Stimulated activated naive CD8-positive, alpha-beta T cell treated with anti-CD3 and anti-CD28 coated beads, Interleukin-15, Interleukin-2, amounts not matched to agents 100 U/mL and 50 U/mL, for 24 hours (primary cell): ENCODE results near the gene SLC6A3.
"Not testable (repeated sequence)": the region's sequence is repeated elsewhere in the genome, so short reads cannot be mapped to it uniquely, and the experiment has no call there.

Experiments
- ATAC-seq: fragments of 150-1000 bp; cut with Tn5 transposase; one replicate; pipeline ENCODE4 v1.10.0; 2021
- DNase-seq: peaks from one replicate; pipeline ENCODE4 v3.0.0; 2021

Gene SLC6A3

DNA sequence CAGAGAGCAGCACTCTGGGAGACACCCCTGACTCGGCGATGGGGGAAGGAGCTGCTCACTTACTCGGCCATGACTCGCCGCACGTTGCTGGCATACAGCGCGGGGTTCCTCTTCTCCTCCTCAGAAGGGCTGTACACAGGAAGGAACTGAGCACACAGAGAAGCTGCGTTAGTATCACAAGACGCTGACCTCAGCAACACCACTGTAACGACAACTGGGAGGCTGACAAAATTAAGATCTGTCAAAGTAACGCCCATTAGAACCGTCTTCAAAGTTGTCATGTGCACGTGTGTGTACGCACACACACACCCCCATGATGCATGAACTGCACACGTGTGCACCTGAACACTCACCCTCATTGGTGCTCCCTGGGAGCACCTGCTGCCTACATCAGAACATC lies 32.1 kb upstream of the SLC6A3 start:
- ATAC-seq = no peak
- no peak for DNase-seq

DNA sequence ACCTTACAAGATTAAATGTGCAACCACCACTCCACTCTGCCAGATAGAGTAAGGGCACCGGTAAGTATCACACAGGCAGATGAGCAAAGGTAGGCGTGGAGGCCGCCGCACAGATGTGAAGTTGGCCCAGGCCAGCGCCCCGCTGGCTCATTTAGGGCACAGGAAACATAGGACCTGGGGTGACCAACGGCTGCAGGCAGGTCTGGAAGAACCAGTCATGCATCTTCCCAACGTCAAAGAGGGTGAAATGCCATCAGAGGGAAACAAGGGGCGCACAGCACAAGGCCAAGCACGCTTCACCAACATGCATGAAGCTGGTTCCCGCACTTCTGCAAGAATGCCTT lies 31.7 kb upstream of the SLC6A3 start:
- ATAC-seq (no peak), DNase-seq (no peak)

DNA sequence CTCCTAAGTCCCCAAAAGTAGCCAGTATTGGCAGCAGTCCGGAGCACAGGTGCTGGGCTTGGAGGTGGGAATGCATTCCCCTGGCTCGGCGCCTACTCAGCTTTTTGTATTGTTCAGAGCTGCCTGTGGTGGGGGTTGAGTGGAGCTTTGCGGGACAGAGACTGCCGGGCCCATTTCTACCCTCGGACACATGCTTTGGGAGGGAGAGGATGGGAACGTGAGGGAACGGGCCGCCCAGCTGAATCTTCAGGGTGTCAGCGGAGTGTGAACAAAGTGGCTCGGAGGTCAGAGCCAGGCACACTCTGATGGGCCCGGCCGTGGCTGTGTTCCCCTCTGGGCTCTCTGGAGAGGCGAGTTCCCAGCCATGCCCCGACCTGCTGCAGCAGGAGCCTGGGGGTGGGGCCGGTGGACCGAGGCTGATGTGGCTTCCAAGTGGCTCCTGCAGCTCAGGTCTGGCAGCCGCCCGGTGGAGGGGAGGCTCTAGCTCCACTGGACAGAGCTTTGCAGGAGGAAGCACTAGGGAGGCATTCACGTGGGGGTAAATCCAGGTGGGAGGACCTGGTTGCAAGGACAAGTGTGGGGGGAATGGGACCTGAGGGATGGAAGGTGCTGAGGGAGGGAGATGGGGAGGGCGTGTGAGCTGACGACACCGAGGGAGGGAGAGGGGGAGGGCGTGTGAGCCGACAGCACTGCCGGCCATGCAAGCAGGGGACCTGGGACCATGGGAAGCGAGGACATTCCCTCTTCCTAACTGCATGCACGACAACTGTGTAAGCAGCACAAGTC lies 31.1 kb upstream of the SLC6A3 start:
- no peak for DNase-seq
- ATAC-seq = no peak

DNA sequence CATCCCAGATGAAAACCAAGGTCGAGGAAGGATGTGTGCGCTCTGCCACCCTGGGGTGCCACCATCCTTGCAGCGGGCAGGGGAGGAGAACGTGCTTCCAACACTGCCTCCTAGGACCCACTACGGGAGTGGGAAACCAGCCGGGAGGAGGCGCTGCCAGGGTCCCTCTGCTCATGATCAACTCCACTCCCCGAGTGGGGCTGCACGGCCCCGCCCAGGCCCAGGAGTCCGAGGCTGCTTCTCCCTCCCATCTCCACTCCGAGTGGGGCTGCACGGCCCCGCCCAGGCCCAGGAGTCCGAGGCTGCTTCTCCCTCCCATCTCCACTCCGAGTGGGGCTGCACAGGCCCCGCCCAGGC lies 30.3 kb upstream of the SLC6A3 start:
- ATAC-seq, DNase-seq: not testable (repeated sequence)

DNA sequence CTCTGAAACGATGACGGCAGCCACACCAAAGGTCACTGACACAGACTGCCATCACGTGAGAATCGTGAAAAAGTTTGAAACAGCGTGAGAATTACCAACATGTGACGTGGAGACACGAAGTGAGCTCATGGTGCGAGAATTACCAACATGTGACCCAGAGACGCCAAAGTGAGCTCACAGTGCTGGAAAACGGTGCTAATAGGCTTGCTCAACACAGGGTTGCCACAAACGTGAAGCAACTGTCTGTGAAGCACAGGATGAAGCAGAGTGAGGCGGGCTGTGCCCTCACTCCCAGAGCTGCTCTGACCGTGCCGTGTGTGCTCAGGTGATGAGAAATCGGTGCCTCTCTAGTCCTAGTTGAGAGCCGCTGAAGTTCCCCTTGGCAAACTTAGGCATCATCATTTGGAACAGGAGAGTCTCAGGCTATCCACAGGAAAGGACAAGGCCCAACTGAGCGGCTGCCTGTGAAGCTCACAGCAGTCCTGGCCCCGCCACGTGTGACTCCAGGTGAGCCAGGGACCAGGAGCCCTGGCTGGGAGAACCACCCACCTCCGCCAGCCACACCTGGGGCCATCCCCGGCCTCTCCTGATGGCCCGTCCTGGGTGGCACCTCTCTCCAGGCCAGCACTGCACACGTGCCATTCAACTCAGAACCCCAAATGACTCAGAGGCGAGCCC lies 29.8 kb upstream of the SLC6A3 start:
- DNase-seq (no peak), ATAC-seq (no peak)

DNA sequence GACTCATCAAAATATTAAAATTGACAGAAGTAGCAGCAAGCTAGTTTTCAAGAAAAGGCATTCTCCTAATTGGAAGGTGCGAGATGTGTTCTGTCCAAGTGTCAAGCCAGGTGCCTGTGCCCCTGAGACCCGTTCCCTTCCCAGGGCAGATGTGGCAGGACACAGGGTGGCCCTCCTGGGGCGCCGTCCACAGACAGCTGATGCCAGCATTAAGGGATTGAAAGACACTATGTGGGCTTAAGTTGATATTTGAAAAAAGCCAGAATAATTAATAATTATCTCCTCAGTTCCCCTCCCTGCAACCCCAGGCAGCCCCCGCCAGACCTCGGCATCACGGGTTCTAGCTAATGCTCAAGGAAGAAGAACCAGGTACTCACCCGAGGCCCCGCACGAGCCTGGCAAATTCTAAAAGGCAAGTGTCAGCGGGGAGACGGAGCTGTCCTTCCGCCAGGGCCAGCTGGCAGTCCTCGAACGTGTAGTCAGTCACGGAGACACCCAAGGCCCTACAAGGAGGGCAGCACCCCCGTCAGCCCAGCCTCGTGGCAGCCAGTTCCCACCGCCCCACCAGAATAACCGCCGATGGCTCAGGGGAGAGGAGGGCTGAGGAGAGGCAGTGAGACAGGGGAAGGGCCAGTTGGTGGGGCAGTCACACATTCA lies 29.1 kb upstream of the SLC6A3 start:
- DNase-seq (no peak), ATAC-seq (no peak)

DNA sequence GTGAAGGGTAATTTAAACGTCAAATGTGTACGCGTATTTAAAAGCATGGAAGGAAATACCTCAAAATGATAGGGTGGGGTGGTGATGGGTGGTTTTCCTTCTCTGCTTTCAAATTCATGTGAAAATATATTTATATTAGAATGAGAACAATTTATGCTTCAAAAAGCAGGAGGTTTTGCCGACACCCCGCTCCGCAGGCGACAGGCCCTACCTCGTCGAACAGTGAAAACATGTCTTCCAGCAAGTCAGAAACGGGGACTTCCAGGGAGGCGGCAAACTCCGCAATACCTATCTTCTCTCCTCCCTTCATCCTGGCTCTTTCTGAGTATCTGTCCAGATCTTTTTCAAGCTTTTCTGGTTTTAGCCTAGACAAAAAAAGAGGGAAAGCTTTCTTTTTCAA lies 28.5 kb upstream of the SLC6A3 start:
- DNase-seq (no peak), ATAC-seq (no peak)

DNA sequence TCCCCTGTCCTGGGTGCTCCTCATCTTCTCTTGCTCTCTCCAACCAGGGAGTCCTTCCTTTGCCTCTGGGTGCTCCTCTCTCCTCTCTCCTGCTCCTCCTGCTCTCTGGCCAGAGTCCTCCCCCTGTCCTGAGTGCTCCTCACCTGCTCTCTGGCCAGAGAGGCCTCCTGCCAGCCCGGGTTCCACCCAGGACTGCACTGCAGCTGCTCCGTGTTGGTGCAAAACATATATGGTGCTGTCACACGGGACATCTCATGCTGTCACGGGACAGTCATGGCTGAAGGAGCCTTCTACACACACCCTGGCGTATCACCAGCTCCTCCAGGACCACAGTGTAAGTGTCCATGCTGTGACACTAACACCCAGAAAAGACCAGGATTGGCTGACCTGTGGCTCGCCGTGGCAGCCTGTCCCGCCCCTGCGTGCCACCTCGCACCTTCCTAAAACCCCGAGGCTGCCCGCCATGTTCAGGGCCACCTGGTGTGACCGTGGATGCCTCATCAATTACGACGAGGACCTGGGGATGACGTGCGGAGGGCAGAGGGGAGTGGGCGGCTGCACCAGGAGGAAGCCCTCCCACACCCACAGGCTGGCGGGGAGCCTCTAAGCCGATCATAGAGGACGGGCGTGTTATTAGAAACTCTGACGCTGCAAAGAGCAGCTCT lies 27.9 kb upstream of the SLC6A3 start:
- DNase-seq = no peak
- no peak for ATAC-seq

DNA sequence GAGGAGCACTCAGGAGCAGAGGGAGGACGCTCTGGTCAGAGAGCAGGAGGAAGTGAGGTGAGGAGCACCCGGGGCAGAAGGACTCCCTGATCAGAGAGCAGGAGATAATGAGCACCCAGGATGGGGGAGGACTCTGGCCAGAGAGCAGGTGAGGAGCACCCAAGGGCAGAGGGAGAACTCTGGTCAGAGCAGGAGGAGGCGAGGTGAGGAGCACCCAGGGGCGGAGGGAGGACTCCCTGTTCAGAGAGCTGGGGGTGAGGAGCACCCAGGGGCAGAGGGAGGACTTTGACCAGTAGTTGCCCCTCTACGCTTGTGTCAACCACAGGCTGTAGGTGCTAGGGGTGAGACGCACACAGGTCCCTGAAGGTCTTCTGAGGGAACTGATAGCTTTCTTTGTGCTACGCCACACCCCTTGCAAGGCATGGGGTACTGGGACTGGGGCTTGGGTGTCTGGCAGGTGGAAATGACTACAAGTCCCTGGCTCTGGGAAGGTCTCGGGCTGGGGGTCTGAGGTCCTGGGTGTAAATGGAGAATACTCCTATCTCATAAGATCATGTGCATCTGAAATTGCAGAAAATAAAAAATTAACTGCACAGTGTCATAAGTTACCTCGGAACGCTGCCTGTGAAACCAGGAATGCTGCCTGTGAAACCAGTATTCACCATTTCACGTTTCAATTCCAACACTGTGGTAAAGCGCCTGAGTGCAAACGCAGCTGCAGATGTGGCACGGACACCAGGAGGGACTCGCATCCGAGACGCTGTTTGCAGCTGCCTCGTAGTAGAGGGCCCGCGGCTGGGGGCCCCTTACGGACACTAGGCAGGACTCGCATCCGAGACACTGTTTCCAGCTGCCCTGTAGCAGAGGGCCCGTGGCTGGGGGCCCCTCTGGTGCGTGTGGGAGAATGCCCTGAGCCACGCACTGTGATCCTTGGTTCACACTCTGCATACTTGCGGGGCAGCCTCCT lies 27.0 kb upstream of the SLC6A3 start:
- ATAC-seq (no peak), DNase-seq (no peak)

DNA sequence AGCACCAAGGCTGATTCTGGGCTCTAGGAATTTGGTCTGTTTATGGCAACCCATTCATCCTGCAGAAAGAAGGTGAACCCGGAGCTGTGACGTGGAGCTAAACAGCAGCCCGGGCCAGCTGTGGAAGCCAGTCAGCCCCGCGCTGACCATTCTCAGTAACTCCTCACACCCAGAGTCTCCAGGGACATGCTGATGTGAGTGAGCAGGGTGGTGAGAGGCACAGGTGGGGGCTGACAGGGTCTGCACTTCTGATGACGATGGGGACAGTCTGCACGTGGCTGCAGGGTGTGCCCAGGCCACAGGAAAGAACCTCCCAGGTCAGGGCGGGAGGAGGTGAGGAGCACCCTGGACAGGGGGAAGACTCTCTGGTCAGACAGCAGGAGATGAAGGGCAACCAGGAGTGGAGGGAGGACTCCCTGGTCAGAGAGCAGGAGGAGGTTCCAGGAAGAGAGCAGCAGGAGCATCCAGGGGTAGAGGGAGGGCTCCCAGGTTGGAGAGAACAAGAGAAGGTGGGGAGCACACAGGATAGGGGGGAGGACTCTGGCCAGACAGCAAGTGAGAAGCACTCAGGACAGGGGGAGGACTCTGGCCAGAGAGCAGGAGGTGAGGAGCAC lies 26.1 kb upstream of the SLC6A3 start:
- DNase-seq (no peak), ATAC-seq (no peak)

DNA sequence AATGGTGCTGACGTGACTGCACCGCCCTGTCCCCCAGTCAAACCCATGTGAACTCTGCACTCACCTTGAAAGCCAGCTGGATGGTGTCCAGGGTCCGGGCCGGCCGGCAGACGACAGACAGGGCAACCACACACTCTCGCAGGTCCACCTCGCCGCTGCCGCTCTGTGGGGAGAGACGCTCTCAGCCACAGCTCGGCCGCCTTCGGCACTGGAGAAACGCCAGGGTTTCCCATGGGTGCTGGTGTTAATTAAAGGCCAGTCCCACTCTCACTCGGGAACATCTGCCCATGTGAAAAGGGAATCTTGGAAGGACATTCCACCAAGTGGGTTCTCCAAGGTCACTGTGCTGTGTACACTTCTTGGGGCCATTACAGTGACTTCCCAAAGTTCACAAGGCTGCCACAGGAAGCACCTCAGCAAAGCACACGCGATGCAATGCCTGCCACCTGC lies 25.5 kb upstream of the SLC6A3 start:
- ATAC-seq (no peak), DNase-seq (no peak)

DNA sequence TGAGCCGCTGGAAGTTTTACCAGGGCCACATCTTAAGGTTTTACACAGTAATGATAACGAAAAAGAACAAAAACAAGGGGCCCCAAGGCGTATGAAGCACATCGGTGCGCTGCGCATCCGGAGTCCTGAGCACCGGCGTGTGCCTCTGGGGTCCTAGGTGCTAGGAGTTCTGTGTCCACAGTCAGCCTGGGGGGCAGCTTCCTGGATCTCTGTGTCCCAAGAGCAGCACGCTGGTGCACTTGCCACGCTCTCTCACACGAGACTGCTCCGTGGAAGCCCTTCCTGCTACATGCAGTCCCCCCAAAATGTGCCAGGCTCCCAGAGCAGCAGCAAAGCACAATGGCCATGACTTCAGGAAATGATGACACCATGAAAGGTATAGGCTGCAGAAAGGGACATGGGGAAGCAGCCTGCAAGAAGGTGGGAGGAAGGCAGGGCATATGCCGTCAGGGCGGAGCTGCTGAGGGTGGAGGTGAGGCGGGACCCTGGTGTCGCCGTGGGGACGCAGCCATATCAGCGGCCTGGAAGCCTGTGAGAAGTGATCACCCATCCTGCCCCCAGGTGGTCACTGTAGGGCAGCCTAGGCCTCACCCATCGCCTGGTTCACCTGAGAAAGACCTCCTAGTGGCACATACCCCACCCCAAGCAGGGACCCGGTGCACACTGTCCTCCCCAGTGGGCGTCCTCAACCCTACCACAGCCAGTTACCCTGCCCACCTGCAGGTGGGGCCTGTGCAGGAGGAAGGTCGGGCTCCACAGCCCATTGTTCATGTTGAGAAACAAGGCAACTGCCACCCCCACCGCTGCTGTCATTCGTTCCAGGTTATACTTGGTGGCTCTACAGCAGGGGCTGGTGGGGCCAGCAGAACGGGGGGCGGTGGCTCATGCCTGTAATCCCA lies 23.6 kb upstream of the SLC6A3 start:
- no peak for ATAC-seq
- no peak for DNase-seq

DNA sequence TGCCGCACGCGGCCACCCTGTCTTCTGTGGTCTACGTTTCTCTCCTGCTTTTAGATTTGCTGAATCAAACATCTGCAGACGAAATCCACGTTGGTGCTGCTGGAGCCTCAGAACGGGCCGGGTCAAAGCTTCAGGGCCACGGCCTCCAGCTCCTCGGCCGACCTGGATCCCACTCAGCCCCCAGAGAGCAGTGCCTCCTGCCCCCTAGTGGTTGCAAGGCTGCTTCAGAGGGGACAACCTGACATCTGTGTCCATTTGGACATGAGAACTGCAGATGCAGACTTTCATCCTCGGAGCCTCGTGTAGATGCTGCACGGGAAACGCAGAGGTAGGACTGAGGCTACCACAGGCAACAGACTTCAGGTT lies 23.0 kb upstream of the SLC6A3 start:
- ATAC-seq (no peak), DNase-seq (peak; percentile 57)

DNA sequence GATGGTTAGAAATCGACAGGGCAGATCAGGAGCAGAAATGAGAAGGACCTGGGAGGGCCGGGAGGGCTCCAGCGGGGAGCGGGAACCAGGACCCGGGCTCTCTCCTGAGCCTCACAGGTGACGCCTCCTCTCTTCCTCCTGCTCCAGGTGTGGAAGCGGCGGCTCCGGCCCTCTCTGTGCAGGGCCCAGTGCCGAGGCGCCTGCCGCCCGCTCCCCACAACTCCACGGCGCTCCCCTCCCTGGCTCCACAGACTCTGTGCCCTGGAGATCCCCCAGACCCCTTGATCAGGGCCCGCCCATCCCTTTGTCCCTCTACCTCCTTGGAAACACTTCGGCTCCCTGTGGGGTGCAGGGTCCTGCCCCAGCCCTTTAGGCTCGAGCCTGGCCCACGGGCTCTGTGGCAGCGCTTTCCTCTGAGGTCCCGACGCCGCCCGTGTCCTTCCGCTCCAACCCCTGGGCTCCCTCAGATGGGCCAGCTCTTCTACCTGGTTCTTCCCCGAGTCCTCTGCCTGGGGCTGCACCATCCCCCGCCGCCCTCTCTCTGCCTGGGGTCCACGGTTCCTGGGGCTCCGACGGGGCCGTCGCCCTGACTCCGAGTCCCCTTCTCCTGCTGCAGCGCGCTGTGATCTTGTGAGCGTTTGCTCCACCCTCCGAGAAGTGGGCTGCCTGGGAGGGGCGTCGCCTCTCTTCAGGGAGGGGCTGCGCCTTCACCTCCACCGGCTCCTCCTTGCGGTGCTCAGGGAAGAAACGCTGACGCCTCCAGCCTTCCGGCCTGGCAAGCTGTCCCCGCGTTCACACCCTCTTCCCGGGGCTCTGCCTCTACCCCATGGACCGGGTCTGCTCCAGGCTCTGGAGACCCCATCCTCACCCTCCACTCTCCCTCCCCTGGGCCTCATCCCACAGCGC lies 22.4 kb upstream of the SLC6A3 start:
- no peak for DNase-seq

DNA sequence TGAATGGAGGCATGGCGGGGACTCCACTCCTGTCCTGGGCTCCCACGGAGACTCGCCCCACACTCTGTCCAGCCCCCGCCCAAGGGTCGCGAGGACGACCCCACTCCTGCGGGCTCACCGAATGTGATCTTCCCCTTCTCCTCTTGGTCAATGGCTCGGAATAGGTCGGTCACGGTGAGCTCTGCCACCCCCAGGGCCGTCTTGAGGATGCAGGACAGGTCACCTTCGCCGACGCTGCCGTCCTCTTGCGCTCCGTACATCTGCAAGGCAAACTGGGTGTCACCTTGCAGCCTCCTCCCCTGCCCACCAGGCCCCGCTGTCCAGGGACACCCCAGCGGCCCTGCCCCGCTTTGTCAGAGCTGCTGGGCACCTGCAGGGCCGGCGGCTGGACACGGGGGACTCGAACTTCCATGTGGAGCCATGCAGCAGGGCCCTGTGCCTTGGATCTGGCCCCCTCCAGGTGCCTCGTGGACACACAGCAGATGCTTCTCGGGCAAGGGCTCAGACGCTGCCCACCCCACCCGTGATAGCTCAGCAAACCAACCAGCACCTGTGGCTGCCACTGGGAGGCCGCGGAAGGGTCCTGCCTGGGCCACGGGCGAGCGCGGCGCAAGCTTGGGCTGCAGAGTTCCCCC lies 21.5 kb upstream of the SLC6A3 start:
- ATAC-seq (no peak), DNase-seq (no peak)

More for the DNA sequence above, 22.4 kb upstream of the SLC6A3 start:
- no peak for ATAC-seq

DNA sequence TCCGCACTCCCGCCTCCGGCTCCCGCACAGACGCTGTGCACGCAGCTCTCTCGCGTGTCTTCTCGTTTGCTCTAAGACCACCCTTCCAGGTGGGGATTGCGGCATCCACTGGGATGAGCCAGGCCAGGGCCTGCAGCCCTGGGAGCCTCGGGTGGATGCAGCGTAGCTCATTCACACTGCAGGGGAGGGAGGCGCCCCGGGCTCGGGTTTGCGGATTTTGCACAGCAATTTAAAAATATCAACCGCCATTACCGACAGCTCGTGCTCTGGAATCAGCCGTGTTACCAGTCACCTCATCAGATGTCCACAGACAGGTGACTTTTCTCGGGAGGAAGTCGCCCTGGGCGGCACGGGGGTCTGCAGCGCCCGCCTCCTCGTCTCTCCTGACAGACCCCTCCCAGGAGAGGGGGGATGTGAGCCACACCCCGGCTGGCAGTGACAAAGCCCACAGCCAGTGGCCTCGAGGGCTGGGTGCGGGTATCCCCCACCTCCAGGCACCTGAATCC lies 20.8 kb upstream of the SLC6A3 start:
- DNase-seq (no peak), ATAC-seq (no peak)

DNA sequence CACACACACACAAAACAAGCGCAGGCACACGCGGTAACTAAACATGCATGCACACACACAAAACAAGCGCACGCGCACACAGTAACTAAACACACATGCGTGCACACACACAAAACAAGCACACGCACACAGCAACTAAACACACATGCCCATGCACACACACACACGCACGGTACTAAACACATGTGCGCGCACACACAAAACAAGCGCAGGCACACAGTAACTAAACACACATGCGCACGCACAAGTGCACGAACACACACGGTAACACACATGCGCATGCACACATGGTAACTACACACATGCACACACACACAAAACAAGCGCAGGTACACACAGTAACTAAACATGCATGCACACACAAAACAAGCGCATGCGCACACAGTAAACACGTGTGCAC lies 19.9 kb upstream of the SLC6A3 start:
- ATAC-seq = no peak
- DNase-seq = no peak

DNA sequence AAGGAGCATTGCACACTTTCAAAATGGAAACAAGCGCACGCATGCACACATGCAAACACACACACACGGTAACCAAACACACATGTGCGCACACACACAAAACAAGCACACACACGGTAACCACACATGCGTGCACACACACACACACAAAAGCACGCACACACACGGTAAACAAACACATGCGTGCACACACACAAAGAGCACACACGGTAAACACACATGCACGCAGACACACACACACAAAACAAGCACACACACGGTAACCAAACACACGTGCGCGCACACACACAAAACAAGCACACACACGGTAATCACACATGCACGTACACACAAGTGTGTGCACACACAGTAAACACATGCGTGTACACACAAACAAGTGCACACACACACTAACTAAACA lies 19.3 kb upstream of the SLC6A3 start:
- no peak for DNase-seq
- no peak for ATAC-seq

DNA sequence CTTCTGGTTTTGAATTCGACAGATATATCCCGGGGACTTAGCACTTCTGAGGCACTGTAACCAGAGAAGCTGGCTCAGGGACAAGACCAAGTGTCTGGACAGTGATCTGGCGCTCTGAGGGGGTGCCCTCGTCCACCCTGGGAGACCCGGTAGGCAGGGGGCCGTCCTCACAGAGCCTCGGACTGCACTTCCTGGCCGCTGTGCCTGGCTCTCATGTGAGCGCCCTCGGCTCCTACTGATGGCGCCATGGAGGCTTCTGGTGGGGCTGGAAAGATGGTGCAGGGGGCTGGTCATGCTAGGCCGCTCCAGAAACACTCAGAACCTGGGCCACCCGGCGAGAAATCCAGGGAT lies 18.8 kb upstream of the SLC6A3 start:
- ATAC-seq (no peak), DNase-seq (no peak)
